Psoas muscle (tissue), 8 donors: ENCODE data around the gene SCO2. TPM values are rescaled to one million over a fixed set of nuclear protein-coding genes. Genes with fewer than 3 reads are reported as not detected.

Source experiments
- ATAC-seq, 4 donors: fragments of 200-7000 bp; cut with Tn5 transposase; one replicate each; pipeline ENCODE4 v1.9.1; 2020; ENCODE audit warnings: moderate library complexity in 3 of 4, mild to moderate bottlenecking in 2 of 4
- DNase-seq, 2 donors: peaks; one replicate each; pipeline ENCODE4 v3.0.0-alpha.2; 2020
- H3K27ac ChIP-seq: fragments of 200-600 bp; one replicate; pipeline ENCODE4 v1.8.0; 2022
- H3K27me3 ChIP-seq, 3 donors: fragments of 200-600 bp in 1 of 3; one replicate each; pipeline versions ENCODE4 v1.6.1 to v1.8.0; 2013 to 2022; ENCODE audit warnings: low read length in 2 of 3, mild to moderate bottlenecking in 2 of 3, moderate library complexity in 1 of 3; ENCODE audit not compliant: insufficient read depth in 3 of 3
- H3K36me3 ChIP-seq, 2 donors: fragments of 200-600 bp in 1 of 2; one replicate each; pipeline versions ENCODE4 v1.6.1 to v1.8.0; 2013 to 2022; ENCODE audit warnings: low read depth in 1 of 2, mild to moderate bottlenecking in 1 of 2, moderate library complexity in 1 of 2; ENCODE audit not compliant: insufficient read depth in 1 of 2
- H3K4me1 ChIP-seq: fragments of 200-600 bp; one replicate; pipeline ENCODE4 v1.8.0; 2022
- H3K4me3 ChIP-seq: fragments of 200-600 bp; one replicate; pipeline ENCODE4 v1.8.0; 2022; ENCODE audit warnings: mild to moderate bottlenecking
- H3K9me3 ChIP-seq: fragments of 200-600 bp; one replicate; pipeline ENCODE4 v1.8.0; 2022
- WGBS, 3 donors: extraction: QIAGEN DNeasy Blood & Tissue Kit; methylation state at CpG; one replicate each; pipeline versions ENCODE4 v1.1.6 to v1.1.7; 2013; 5-methylcytosine and 5-hydroxymethylcytosine counted together
- intact Hi-C, 2 donors: fragments of 100-400 bp; cut with DNase I; formaldehyde crosslinking; loops; one replicate each; pipeline versions ENCODE4 v1.11.0 to v1.14.2; 2022
- polyA plus RNA-seq, 3 donors: library from polyadenylated mRNA; stranded (reverse); fragments of 200-250 nt; gene quantifications; one replicate each; pipeline ENCODE4 v1.2.3, GENCODE V29; 2013
- total RNA-seq, 4 donors: library from RNA; stranded (reverse); fragmentation: NEBNext Ultra II Directional in 2 of 4; extraction: Animal tissue kit (Norgen Biotek cat#: 25700) in 2 of 4; gene quantifications; one replicate each; pipeline versions ENCODE4 v1.2.1 to v1.2.4, GENCODE V29; 2021 to 2023
- TF ChIP-seq, protein P1 (sequence below): fragments of 200-600 bp; IDR thresholded peaks from one replicate; pipeline ENCODE4 v1.8.0; 2022; ENCODE audit warnings: antibody characterized with exemption
- donor health status: healthy with polysubstance abuse.
- donor health status: DM: no; HTN: no; CAD: no; lungs with moderate emphysema.
- donor health status: Bipolar disorder and iron deficiency.
- donor health status: healthy.
- donor health status: DM: yes; HTN: yes; CAD: no.
- donor health status: DM: no; HTN: no; CAD: no.
- donor health status: DM: no; HTN: no; CAD: no.
- donor health status: DM: yes; HTN: yes; CAD: no.

Gene SCO2
- total and polyA plus RNA-seq, 7 donors, result 0.97 to 1.00 (median 0.99) TPM; not detected in 4

DNA sequence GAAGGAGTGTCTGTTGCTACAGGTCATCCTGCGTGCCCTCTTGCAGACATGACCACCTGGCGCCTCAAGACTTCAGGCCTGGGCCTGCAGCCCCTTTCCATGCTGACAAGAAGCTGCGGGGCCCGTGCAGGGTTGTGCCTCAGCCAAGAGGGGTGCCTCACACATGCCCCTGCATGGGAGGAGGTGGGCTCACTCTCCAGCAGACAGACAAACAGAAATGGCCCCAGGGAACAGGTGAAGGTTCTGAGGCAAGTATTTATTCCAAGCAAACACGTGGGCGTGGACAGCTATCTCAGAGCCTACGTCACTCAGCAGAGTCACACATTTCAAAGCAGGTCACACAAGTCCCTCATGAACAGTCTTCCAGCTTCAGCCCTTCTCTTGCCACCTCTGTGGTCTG lies 43.2 kb upstream of the SCO2 start:
- Histone ChIP-seq H3K4me3 (no peak overlapping the region), H3K9me3 (no peaks in the 10 kb centered on the region), H3K27ac (no peak overlapping the region), H3K27me3 (no peaks in the 10 kb centered on the region), H3K4me1 (peaks cover 8% of the 10 kb centered on the region), H3K36me3 (peaks cover 0 to 65% of the 10 kb centered on the region in 2 donors)
- intact Hi-C loops, result no loop called here
- no peak for DNase-seq
- no peak for ATAC-seq
- WGBS, 3 donors, result 75 to 84% (median 80%) methylated on average over 7 of the region's 7 CpGs
- TF ChIP-seq, protein P1, sequence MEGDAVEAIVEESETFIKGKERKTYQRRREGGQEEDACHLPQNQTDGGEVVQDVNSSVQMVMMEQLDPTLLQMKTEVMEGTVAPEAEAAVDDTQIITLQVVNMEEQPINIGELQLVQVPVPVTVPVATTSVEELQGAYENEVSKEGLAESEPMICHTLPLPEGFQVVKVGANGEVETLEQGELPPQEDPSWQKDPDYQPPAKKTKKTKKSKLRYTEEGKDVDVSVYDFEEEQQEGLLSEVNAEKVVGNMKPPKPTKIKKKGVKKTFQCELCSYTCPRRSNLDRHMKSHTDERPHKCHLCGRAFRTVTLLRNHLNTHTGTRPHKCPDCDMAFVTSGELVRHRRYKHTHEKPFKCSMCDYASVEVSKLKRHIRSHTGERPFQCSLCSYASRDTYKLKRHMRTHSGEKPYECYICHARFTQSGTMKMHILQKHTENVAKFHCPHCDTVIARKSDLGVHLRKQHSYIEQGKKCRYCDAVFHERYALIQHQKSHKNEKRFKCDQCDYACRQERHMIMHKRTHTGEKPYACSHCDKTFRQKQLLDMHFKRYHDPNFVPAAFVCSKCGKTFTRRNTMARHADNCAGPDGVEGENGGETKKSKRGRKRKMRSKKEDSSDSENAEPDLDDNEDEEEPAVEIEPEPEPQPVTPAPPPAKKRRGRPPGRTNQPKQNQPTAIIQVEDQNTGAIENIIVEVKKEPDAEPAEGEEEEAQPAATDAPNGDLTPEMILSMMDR, result no peak

DNA sequence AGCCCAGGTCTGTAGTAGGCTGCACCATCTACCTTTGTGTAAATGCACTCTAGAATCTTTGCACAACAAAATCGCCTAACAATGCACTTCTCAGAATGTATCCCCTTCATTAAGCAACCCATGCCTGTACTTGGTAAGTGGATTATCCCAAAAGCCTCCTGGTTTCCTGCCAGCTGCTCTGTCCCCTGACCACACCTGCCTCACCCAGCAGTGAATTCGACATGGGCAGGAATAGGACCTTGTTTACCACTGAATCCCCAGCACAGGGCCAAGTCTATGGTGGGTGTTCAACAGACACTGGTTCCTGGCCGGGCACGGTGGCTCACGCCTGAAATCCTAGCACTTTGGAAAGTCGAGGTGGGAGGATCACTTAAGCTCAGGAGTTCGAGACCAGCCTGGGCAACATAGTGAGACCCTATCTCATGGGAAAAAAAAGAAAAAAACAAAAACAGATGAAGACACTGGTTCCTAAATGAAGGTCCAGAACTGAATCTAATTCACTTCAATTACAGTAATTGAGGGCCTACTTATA lies 42.4 kb upstream of the SCO2 start:
- peaks cover 12% of the 10 kb centered on the region for H3K4me1 ChIP-seq
- H3K27ac ChIP-seq, result no peak overlapping the region

DNA sequence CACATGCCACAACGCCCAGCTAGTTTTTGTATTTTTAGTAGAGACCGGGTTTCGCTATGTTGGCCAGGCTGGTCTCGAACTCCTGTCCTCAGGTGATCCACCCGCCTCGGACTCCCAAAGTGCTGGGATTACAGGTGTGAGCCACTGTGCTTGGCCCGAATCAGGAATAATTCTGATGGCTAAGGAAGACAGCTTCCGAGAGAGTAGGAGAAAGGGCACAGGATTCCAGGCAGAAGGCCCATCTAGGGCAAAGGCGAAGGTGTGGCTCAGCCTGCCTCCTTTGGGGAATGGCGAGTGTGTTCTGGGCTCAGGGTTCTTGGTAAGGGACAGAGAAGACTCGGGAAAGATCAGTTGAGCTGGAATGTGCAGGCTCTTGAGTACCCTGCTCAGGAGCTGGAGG lies 38.9 kb upstream of the SCO2 start:
- Histone ChIP-seq H3K27ac (no peak overlapping the region), H3K36me3 (peaks cover 0 to 22% of the 10 kb centered on the region in 2 donors), H3K4me3 (no peak overlapping the region), H3K27me3 (no peaks in the 10 kb centered on the region), H3K4me1 (peaks cover 5% of the 10 kb centered on the region), H3K9me3 (no peaks in the 10 kb centered on the region)
- intact Hi-C loops, result loop anchor here in 1 of 2 donors (5.0 kb wide), 1 partner anchor 37 kb away; the partner anchor contains the start of gene SCO2
- TF ChIP-seq, protein P1, result no peak
- ATAC-seq, result no peak
- DNase-seq, result peak in 1 of 2 donors; percentile 36
- 74 to 79% (median 79%) methylated on average over 11 of the region's 11 CpGs for WGBS, 3 donors

More for the DNA sequence above, 42.4 kb upstream of the SCO2 start:
- H3K9me3 ChIP-seq, result no peaks in the 10 kb centered on the region
- WGBS, 3 donors, result 81 to 91% (median 87%) methylated on average over 7 of the region's 7 CpGs
- intact Hi-C loops, result no loop called here
- H3K36me3 ChIP-seq, result peaks cover 0 to 57% of the 10 kb centered on the region in 2 donors
- no peak for ATAC-seq
- H3K27me3 ChIP-seq, result no peaks in the 10 kb centered on the region
- TF ChIP-seq, protein P1, result no peak
- H3K4me3 ChIP-seq, result no peak overlapping the region
- DNase-seq, result no peak

DNA sequence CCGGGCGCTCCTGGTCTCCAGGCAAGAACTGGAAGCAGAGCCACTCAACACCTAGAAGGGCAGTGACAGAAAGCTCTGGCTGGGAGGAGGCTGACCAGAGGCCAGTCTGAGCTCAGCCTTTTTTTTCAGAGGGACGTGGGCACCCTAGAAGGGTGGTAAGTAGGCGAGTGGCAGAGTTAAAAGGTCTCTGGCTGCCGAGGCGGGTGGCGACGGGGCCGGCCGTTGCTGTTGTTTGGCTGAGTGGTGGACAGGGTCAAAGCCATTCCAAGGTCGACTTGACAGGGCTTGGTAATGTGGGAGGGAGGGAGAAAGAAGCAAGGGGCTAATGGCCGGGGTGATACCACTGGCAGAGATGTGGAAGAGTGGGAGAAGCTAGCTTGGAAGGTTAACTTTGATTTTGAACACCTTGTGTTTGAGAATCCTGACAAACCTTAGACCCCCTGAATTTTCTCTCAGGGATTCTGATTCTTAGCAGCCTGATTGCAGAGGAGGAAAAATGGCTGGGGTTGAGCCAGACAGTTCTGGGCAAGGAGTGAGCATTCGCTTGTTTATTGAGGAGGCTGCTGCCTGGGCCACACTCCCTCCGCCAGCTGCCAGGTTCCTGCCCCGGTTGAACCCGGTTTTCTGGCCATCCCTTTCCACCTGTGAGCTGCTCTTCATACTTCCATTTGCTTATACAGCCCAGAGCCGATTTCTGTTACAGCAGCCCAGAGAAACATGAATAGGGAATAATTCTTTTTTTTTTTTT lies 38.2 kb upstream of the SCO2 start:
- Histone ChIP-seq H3K9me3 (no peaks in the 10 kb centered on the region), H3K4me3 (peak overlapping the region; percentile 72), H3K36me3 (peaks cover 0 to 15% of the 10 kb centered on the region in 2 donors), H3K27ac (peak overlapping the region; percentile 78), H3K4me1 (peaks cover 5% of the 10 kb centered on the region), H3K27me3 (no peaks in the 10 kb centered on the region)
- intact Hi-C loops, result loop anchor here in 1 of 2 donors (5.0 kb wide), 1 partner anchor 36 kb away; the partner anchor contains the start of gene SCO2
- DNase-seq (peak in 1 of 2 donors; percentile 42), ATAC-seq (peak in 3 of 4 donors; percentile 21 to 54 (median 24))
- TF ChIP-seq, protein P1, result no peak
- 9 to 18% (median 15%) methylated on average over 17 of the region's 17 CpGs for WGBS, 3 donors
